Loucy (cell line): Measurements from ENCODE around the gene MICAL2.

ENCODE experiments used
- EZH2phosphoT487 ChIP-seq: fragments of 200-600 bp; IDR thresholded peaks from 2 replicates; pipeline ENCODE4 v1.6.1; 2018; ENCODE audit warnings: antibody characterized with exemption, mild to moderate bottlenecking, moderate library complexity, borderline replicate concordance
- TF ChIP-seq, protein P1 (sequence below): fragments of 200-600 bp; sonication (generic); conservative IDR thresholded peaks from 2 replicates; pipeline ENCODE4 v1.5.1; 2014; ENCODE audit warnings: mild to moderate bottlenecking, antibody characterized with exemption, low read length

DNA sequence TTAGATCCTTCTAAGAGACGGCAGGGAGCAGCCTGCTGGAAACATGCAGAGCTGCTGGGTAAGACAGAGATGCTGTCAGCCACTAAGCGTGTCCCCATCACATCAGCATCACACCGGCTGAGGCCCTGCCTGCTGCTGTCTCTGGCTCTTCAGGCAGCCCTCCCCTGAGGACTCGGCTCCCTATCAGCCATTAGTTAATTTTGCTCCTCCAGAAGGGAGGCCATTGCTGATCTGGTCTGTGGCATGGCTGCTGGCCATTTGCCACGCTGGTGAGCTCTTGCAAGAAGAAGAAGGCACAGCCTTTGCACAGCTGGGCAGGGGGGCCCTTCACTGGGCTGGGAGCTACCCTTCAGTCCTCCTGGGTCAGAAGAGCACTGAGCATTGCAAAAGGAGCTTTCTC lies 135.8 kb downstream of the MICAL2 start:
- TF ChIP-seq, protein P1, sequence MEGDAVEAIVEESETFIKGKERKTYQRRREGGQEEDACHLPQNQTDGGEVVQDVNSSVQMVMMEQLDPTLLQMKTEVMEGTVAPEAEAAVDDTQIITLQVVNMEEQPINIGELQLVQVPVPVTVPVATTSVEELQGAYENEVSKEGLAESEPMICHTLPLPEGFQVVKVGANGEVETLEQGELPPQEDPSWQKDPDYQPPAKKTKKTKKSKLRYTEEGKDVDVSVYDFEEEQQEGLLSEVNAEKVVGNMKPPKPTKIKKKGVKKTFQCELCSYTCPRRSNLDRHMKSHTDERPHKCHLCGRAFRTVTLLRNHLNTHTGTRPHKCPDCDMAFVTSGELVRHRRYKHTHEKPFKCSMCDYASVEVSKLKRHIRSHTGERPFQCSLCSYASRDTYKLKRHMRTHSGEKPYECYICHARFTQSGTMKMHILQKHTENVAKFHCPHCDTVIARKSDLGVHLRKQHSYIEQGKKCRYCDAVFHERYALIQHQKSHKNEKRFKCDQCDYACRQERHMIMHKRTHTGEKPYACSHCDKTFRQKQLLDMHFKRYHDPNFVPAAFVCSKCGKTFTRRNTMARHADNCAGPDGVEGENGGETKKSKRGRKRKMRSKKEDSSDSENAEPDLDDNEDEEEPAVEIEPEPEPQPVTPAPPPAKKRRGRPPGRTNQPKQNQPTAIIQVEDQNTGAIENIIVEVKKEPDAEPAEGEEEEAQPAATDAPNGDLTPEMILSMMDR = no peak
- TF ChIP-seq EZH2phosphoT487 = no peak
